K562 (cell line): Measurements from ENCODE around the gene CTDNEP1. TPM values are rescaled to one million over a fixed set of nuclear protein-coding genes. Genes with fewer than 3 reads are reported as not detected.

Source experiments
- DMBX1 ChIP-seq: fragments of 250-450 bp; sonication (Bioruptor Pico); IDR thresholded peaks from 2 replicates; pipeline ENCODE4 v1.8.0; 2022; ENCODE audit warnings: inconsistent platforms, mild to moderate bottlenecking, moderate library complexity, borderline replicate concordance
- ESRRB ChIP-seq: fragments of 250-450 bp; sonication (Bioruptor Pico); IDR thresholded peaks from 2 replicates; pipeline ENCODE4 v1.5.0; 2020; ENCODE audit warnings: mild to moderate bottlenecking, moderate library complexity, borderline replicate concordance
- GTF2F1 ChIP-seq: IDR thresholded peaks from 2 replicates; pipeline ENCODE4 v1.6.1; 2011; ENCODE audit warnings: low read depth, low read length, improper control_type of control experiment
- HCFC1 ChIP-seq: IDR thresholded peaks from 2 replicates; pipeline ENCODE4 v1.6.1; 2012; ENCODE audit warnings: low read depth, low read length, improper control_type of control experiment
- MECOM ChIP-seq: fragments of 250-450 bp; sonication (Bioruptor Pico); IDR thresholded peaks from 2 replicates; pipeline ENCODE4 v1.8.0; 2022; ENCODE audit warnings: inconsistent platforms
- POLR2H ChIP-seq: IDR thresholded peaks from 2 replicates; pipeline ENCODE4 v1.6.1; 2016; ENCODE audit warnings: missing genetic modification characterization, low read depth, mild to moderate bottlenecking, control low read depth, missing compliant biosample characterization, moderate library complexity
- SMAD2 ChIP-seq: fragments of 150-350 bp; IDR thresholded peaks from 2 replicates; pipeline ENCODE4 v1.6.1; 2014; ENCODE audit warnings: low read depth, mild to moderate bottlenecking, low read length
- SRSF7 ChIP-seq: fragments of 200-400 bp; formaldehyde crosslinking; optimal IDR thresholded peaks from 2 replicates; pipeline ENCODE3; 2017; ENCODE audit warnings: mild to moderate bottlenecking, low read depth, low read length
- STAT5A ChIP-seq: IDR thresholded peaks from 2 replicates; pipeline ENCODE4 v1.6.1; 2012; ENCODE audit warnings: low read length, inconsistent platforms, borderline replicate concordance
- TEAD1 ChIP-seq, 2 experiments: fragments of 450-650 bp in 1 of 2; sonication (generic) in 1 of 2; formaldehyde crosslinking; IDR thresholded peaks; 2 replicates each; pipeline versions ENCODE4 v1.4.0 to v1.8.0; 2020 to 2022; ENCODE audit warnings: mild to moderate bottlenecking in 2 of 2, missing genetic modification reagents in 1 of 2
- TRIM24 ChIP-seq, 2 experiments: fragments of 450-650 bp; IDR thresholded peaks; 2 replicates each; pipeline ENCODE4 v1.6.1; 2016
- TSC22D4 ChIP-seq: fragments of 450-650 bp; IDR thresholded peaks from 2 replicates; pipeline ENCODE4 v1.6.1; 2016; ENCODE audit warnings: missing genetic modification characterization, missing biosample characterization, control low read depth
- USF1 ChIP-seq: sonication (generic); formaldehyde crosslinking; IDR thresholded peaks from 2 replicates; pipeline ENCODE4 v1.9.0; 2022; ENCODE audit warnings: mild to moderate bottlenecking, missing genetic modification reagents
- VEZF1 ChIP-seq: fragments of 200-800 bp; sonication (Bioruptor generic); IDR thresholded peaks from 2 replicates; pipeline ENCODE4 v1.6.1; 2017; ENCODE audit warnings: missing genetic modification characterization, missing compliant biosample characterization
- ZNF143 ChIP-seq: sonication (generic); formaldehyde crosslinking; IDR thresholded peaks from 2 replicates; pipeline ENCODE4 v1.9.0; 2022; ENCODE audit warnings: mild to moderate bottlenecking, missing genetic modification reagents
- ZNF263 ChIP-seq: sonication (generic); formaldehyde crosslinking; IDR thresholded peaks from 2 replicates; pipeline ENCODE4 v1.8.0; 2022; ENCODE audit warnings: mild to moderate bottlenecking, missing genetic modification reagents, borderline replicate concordance
- ZNF277 ChIP-seq: fragments of 250-450 bp; sonication (Bioruptor Pico); IDR thresholded peaks from 2 replicates; pipeline ENCODE4 v1.8.0; 2022; ENCODE audit warnings: inconsistent platforms, mild to moderate bottlenecking, moderate library complexity, borderline replicate concordance
- ZNF57 ChIP-seq: fragments of 450-650 bp; formaldehyde crosslinking; IDR thresholded peaks from 2 replicates; pipeline ENCODE4 v1.4.0; 2020; ENCODE audit warnings: mild to moderate bottlenecking, moderate library complexity
- polyA plus RNA-seq, 8 experiments: library from polyadenylated mRNA; depleted of rRNA in 4 of 8; stranded (reverse) in 5 of 8; unstranded in 3 of 8; fragments of >200 nt; fragmentation: Nextera tagmentation in 2 of 8; fragmentation: Illumina TruSeq in 1 of 8; extraction: Ambion mirVana in 2 of 8; extraction: Trizol in 1 of 8; gene quantifications; 2 replicates each; pipeline versions ENCODE4 v1.2.1 to v1.2.3, GENCODE V29; 2011 to 2014; ENCODE audit warnings: inconsistent platforms in 1 of 8, missing spikeins in 1 of 8
- total RNA-seq, 7 experiments: library from RNA; depleted of rRNA in 6 of 7; stranded (reverse); fragments of >200 nt in 6 of 7; fragmentation: Illumina TruSeq in 2 of 7; extraction: Trizol in 2 of 7; gene quantifications; 2 replicates each; pipeline versions ENCODE4 v1.2.1 to v1.2.3, GENCODE V29; 2011 to 2021; ENCODE audit warnings: low replicate concordance in 1 of 7
- TF ChIP-seq, protein P1 (sequence below): fragments of 450-650 bp; IDR thresholded peaks from 2 replicates; pipeline ENCODE4 v1.6.1; 2017; ENCODE audit warnings: mild to moderate bottlenecking, moderate library complexity
- TF ChIP-seq, protein P2 (sequence below): sonication (generic); formaldehyde crosslinking; IDR thresholded peaks from 2 replicates; pipeline ENCODE4 v1.8.0; 2022; ENCODE audit warnings: missing genetic modification reagents, mild to moderate bottlenecking, borderline replicate concordance

CTDNEP1 gene
- total and polyA plus RNA-seq, 9 of the 15 experiments (the other 6 are each of a cell fraction or from before 2014, with no cell fraction given) = 10.7 to 150 (median 28.5) TPM

DNA sequence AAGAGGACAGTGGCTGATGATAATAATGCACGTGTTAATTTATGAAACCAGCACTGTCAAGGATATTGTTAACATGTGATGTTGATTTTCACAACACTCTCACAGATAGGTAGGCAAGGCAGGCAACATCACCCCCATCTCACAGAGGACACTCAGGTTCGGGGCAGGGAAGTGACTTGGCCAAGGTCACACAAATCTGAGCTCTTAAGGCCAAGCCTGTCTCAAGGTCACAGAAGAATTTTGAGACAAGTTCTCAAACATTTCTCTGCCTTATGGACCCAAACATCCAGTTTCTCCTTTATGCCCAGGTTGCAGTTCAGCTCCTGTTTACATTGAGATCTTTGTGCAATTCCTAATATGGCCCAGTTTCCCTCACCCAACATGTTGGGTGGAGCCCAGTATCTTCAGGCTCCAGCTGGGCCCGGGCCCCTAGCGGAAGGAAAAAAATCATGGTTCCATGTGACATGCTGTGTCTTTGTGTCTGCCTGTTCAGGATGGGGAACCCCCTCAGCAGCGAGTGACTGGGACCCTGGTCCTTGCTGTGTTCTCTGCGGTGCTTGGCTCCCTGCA, 31.3 kb upstream of the CTDNEP1 start (continued):
- TF ChIP-seq, protein P1, sequence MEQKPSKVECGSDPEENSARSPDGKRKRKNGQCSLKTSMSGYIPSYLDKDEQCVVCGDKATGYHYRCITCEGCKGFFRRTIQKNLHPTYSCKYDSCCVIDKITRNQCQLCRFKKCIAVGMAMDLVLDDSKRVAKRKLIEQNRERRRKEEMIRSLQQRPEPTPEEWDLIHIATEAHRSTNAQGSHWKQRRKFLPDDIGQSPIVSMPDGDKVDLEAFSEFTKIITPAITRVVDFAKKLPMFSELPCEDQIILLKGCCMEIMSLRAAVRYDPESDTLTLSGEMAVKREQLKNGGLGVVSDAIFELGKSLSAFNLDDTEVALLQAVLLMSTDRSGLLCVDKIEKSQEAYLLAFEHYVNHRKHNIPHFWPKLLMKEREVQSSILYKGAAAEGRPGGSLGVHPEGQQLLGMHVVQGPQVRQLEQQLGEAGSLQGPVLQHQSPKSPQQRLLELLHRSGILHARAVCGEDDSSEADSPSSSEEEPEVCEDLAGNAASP = no peak
- no peak for TF ChIP-seq HCFC1
- 0 out of 2 replicates have a peak, but pooled peaks have one; percentile 28 for TF ChIP-seq USF1
- no peak for TF ChIP-seq VEZF1 (CRISPR knock-in tag)
- TF ChIP-seq TSC22D4 (tag) = no peak
- TF ChIP-seq TEAD1 (CRISPR knock-in tag; IDR thresholded peaks at IDR 0.05) = 0 out of 4 replicates have a peak, but pooled peaks of 1 of the 2 experiments have one; percentile 17
- no peak for TF ChIP-seq DMBX1 (CRISPR knock-in tag)
- no peak for TF ChIP-seq TRIM24 (IDR thresholded peaks at IDR 0.05)
- no peak for TF ChIP-seq ZNF57 (CRISPR knock-in tag)
- no peak for TF ChIP-seq GTF2F1
- TF ChIP-seq POLR2H (tag) = no peak
- TF ChIP-seq STAT5A = no peak
- TF ChIP-seq ZNF263 (CRISPR knock-in tag) = no peak
- TF ChIP-seq ESRRB (CRISPR knock-in tag) = no peak
- no peak for TF ChIP-seq SMAD2
- TF ChIP-seq MECOM (CRISPR knock-in tag) = no peak
- TF ChIP-seq ZNF143 (CRISPR knock-in tag) = no peak
- TF ChIP-seq ZNF277 (CRISPR knock-in tag) = no peak
- TF ChIP-seq, protein P2, sequence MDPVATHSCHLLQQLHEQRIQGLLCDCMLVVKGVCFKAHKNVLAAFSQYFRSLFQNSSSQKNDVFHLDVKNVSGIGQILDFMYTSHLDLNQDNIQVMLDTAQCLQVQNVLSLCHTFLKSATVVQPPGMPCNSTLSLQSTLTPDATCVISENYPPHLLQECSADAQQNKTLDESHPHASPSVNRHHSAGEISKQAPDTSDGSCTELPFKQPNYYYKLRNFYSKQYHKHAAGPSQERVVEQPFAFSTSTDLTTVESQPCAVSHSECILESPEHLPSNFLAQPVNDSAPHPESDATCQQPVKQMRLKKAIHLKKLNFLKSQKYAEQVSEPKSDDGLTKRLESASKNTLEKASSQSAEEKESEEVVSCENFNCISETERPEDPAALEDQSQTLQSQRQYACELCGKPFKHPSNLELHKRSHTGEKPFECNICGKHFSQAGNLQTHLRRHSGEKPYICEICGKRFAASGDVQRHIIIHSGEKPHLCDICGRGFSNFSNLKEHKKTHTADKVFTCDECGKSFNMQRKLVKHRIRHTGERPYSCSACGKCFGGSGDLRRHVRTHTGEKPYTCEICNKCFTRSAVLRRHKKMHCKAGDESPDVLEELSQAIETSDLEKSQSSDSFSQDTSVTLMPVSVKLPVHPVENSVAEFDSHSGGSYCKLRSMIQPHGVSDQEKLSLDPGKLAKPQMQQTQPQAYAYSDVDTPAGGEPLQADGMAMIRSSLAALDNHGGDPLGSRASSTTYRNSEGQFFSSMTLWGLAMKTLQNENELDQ (CRISPR knock-in tag) = no peak
- TF ChIP-seq SRSF7 = no peak
